ENCODE results near the gene MINAR1.

MINAR1 gene

GRCh38 chr15:79430901-79431635, 1.1 kb upstream of the MINAR1 start:
- H3K4me3 ChIP-seq (replicated peaks in 1 of 2; ENCODE audit: low read depth in 2 of 2, low read length in 2 of 2), result peak overlapping the region; percentile 39 to 55

GRCh38 chr15:79432345-79433275, 474 bp downstream of the MINAR1 start:
- TF ChIP-seq CTCF (IDR thresholded peaks at IDR 0.05; ENCODE audit: low read depth, low read length), result no peak
- H3K4me3 ChIP-seq (replicated peaks in 1 of 2; ENCODE audit: low read depth in 2 of 2, low read length in 2 of 2), result peak overlapping the region; percentile 39 to 55
- DNase-seq (ENCODE audit: low read depth in 2 of 2), result peak in 1 of 2 donors; percentile 12

More at GRCh38 chr15:79430901-79431635, 1.1 kb upstream of the MINAR1 start:
- no peak for TF ChIP-seq CTCF (IDR thresholded peaks at IDR 0.05; ENCODE audit: low read depth, low read length)
- DNase-seq (ENCODE audit: low read depth in 2 of 2), result peak; percentile 7 to 22

- TF ChIP-seq CTCF (IDR thresholded peaks at IDR 0.05; ENCODE audit: low read depth, low read length), result no peak
- no peak overlapping the region for H3K4me3 ChIP-seq (replicated peaks in 1 of 2; ENCODE audit: low read depth in 2 of 2, low read length in 2 of 2)
- DNase-seq (ENCODE audit: low read depth in 2 of 2), result no peak
Observed at GRCh38 chr15:79433276-79433990, 1.3 kb downstream of the MINAR1 start.

GRCh38 chr15:79434361-79434760, 2.2 kb downstream of the MINAR1 start:
- TF ChIP-seq CTCF (IDR thresholded peaks at IDR 0.05; ENCODE audit: low read depth, low read length), result no peak
- no peak for DNase-seq (ENCODE audit: low read depth in 2 of 2)
- no peak overlapping the region for H3K4me3 ChIP-seq (replicated peaks in 1 of 2; ENCODE audit: low read depth in 2 of 2, low read length in 2 of 2)

- TF ChIP-seq CTCF (IDR thresholded peaks at IDR 0.05; ENCODE audit: low read depth, low read length), result no peak
- no peak for DNase-seq (ENCODE audit: low read depth in 2 of 2)
- no peak overlapping the region for H3K4me3 ChIP-seq (replicated peaks in 1 of 2; ENCODE audit: low read depth in 2 of 2, low read length in 2 of 2)
Observed at GRCh38 chr15:79436037-79436780, 4.1 kb downstream of the MINAR1 start.

Data from cardiac fibroblast (primary cell).